GM10266 (cell line): Measurements from ENCODE around the gene SLC35B4.

Source experiments
- DNase-seq: peaks from one replicate; pipeline ENCODE4 v3.0.0; 2012; ENCODE audit errors: extremely low spot score
- CTCF ChIP-seq: IDR thresholded peaks from 2 replicates; pipeline ENCODE4 v1.5.1; 2012; ENCODE audit warnings: mild to moderate bottlenecking, low read depth; ENCODE audit not compliant: control insufficient read depth, insufficient read depth; ENCODE audit errors: missing control alignments

Gene SLC35B4

GRCh38 chr7:134316539-134317344 is at the start of gene SLC35B4:
Gene SLC35B4 (minus strand): TSS chr7:134316930. CDS start chr7:134316751, 179 bp downstream.
- TF ChIP-seq CTCF = no peak
- peak; percentile 95 for DNase-seq

- DNase-seq = no peak
- no peak for TF ChIP-seq CTCF
These were observed 49.8 kb upstream of the SLC35B4 start for GRCh38 chr7:134366481-134366880.

- TF ChIP-seq CTCF = no peak
- DNase-seq = no peak
These were observed 48.8 kb upstream of the SLC35B4 start for GRCh38 chr7:134365341-134366054.

GRCh38 chr7:134364619-134365037 is 47.9 kb upstream of the SLC35B4 start:
- TF ChIP-seq CTCF = no peak
- no peak for DNase-seq

- no peak for DNase-seq
- TF ChIP-seq CTCF = no peak
These were observed 46.1 kb upstream of the SLC35B4 start for GRCh38 chr7:134362587-134363483.

GRCh38 chr7:134359787-134360432 is 43.2 kb upstream of the SLC35B4 start:
- DNase-seq = no peak
- no peak for TF ChIP-seq CTCF
